Left ventricle myocardium inferior (tissue), 1 donor: Measurements from ENCODE around the gene AVPR1B. TPM values are rescaled to one million over a fixed set of nuclear protein-coding genes. Genes with fewer than 3 reads are reported as not detected.

Source experiments
- DNase-seq: peaks from one replicate; pipeline ENCODE4 v3.0.0-alpha.2; 2020
- H3K27ac ChIP-seq: fragments of 200-600 bp; replicated peaks from 2 replicates; pipeline ENCODE4 v1.8.0; 2021
- H3K27me3 ChIP-seq: fragments of 200-600 bp; 2 replicates; pipeline ENCODE4 v1.8.0; 2021; ENCODE audit warnings: low read depth
- H3K36me3 ChIP-seq: fragments of 200-600 bp; 2 replicates; pipeline ENCODE4 v1.8.0; 2021
- H3K4me1 ChIP-seq: fragments of 200-600 bp; 2 replicates; pipeline ENCODE4 v1.8.0; 2021
- H3K4me3 ChIP-seq: fragments of 200-600 bp; 2 replicates; pipeline ENCODE4 v1.8.0; 2021; ENCODE audit warnings: mild to moderate bottlenecking, moderate library complexity
- H3K9me3 ChIP-seq: fragments of 200-600 bp; replicated peaks from 2 replicates; pipeline ENCODE4 v1.8.0; 2021
- intact Hi-C: fragments of 100-400 bp; cut with micrococcal nuclease; formaldehyde crosslinking; loops from one replicate; pipeline ENCODE4 v1.11.0; 2022
- total RNA-seq: library from RNA; stranded (reverse); fragmentation: NEBNext Ultra II Directional; extraction: Animal tissue kit (Norgen Biotek cat#: 25700); gene quantifications from one replicate; pipeline ENCODE4 v1.2.1, GENCODE V29; 2021
- TF ChIP-seq, protein P1 (sequence below): fragments of 200-600 bp; IDR thresholded peaks from 2 replicates; pipeline ENCODE4 v1.8.0; 2021; ENCODE audit warnings: antibody characterized with exemption, mild to moderate bottlenecking, borderline replicate concordance
- donor health status: DM: no; HTN: yes; CAD: no; lungs with severe emphysema.

The AVPR1B gene
- total RNA-seq, 1 donor from 2014 or later = not detected

DNA sequence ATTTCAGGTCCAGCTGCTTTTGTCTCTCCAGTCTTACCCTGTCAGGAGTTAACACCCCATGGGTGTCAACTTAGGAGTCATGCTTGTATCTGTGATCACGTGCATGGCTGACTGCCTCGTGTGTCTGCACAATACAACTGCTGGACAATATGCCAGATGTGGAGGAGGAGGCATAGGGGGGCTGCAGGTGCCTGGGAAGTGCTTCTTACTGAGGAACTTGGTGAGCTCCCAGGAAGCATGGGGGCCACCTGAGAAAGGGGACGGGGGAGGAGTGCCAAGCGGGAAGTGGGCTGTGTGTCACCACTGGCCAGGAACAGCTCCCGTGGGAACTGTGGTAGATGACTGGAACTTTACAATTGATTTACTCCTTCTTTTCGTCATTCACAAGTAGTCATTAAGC is 54.7 kb downstream of the AVPR1B start:
- Histone ChIP-seq H3K4me1 (peaks cover 17% of the 10 kb centered on the region), H3K27me3 (no peaks in the 10 kb centered on the region), H3K36me3 (no peaks in the 10 kb centered on the region), H3K9me3 (no peaks in the 10 kb centered on the region), H3K4me3 (no peak overlapping the region), H3K27ac (no peak overlapping the region)
- TF ChIP-seq, protein P1, sequence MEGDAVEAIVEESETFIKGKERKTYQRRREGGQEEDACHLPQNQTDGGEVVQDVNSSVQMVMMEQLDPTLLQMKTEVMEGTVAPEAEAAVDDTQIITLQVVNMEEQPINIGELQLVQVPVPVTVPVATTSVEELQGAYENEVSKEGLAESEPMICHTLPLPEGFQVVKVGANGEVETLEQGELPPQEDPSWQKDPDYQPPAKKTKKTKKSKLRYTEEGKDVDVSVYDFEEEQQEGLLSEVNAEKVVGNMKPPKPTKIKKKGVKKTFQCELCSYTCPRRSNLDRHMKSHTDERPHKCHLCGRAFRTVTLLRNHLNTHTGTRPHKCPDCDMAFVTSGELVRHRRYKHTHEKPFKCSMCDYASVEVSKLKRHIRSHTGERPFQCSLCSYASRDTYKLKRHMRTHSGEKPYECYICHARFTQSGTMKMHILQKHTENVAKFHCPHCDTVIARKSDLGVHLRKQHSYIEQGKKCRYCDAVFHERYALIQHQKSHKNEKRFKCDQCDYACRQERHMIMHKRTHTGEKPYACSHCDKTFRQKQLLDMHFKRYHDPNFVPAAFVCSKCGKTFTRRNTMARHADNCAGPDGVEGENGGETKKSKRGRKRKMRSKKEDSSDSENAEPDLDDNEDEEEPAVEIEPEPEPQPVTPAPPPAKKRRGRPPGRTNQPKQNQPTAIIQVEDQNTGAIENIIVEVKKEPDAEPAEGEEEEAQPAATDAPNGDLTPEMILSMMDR = no peak
- intact Hi-C loops = no loop called here
- DNase-seq = no peak

DNA sequence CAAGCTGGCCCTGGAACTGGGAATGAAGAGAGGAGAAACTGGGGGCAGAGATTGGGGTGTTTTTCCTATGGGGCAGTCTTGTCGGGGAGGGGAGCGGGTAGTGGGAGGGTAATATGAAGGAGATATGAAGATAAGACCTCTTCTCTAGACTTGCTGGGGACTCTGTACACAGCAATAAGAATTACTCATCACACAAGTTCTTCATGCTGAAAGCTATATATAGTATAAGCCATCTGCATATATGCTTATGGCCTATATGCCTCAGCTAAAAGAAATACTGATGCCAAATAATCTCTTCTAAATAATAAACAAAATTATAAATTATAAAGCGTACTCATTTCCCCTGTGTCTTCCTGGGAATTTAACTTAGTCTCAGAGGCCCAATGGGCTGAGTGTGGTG is 56.3 kb downstream of the AVPR1B start:
- Histone ChIP-seq H3K4me3 (no peak overlapping the region), H3K4me1 (peaks cover 5% of the 10 kb centered on the region), H3K9me3 (no peaks in the 10 kb centered on the region), H3K27ac (no peak overlapping the region), H3K36me3 (no peaks in the 10 kb centered on the region), H3K27me3 (no peaks in the 10 kb centered on the region)
- DNase-seq = no peak
- intact Hi-C loops = no loop called here
- TF ChIP-seq, protein P1 = no peak

Other genes starting within 250 kb of the AVPR1B start
- 35.2 TPM for gene SLC26A9, start 173.9 kb downstream of the AVPR1B start, total RNA-seq
- gene RAB7B, start 114.0 kb downstream of the AVPR1B start, total RNA-seq = 1.4 TPM
- not detected for gene CTSE, start 93.5 kb downstream of the AVPR1B start, total RNA-seq
- 0.44 TPM for gene RHEX, start 64.2 kb downstream of the AVPR1B start, total RNA-seq
- not detected for gene FAM72A, start 85.5 kb upstream of the AVPR1B start, total RNA-seq
- gene SRGAP2, start 86.2 kb upstream of the AVPR1B start, total RNA-seq = 15.6 TPM